Measurements from ENCODE around the gene KCNMB2.

The KCNMB2 gene

GRCh38 chr3:178787960-178788359 lies 251.7 kb downstream of the KCNMB2 start:
- H3K27me3 ChIP-seq = no peaks in the 10 kb centered on the region
- no peaks in the 10 kb centered on the region for H3K4me1 ChIP-seq

GRCh38 chr3:178794711-178795110 lies 258.5 kb downstream of the KCNMB2 start:
- Histone ChIP-seq H3K36me3 (no peaks in the 10 kb centered on the region), H3K9ac (no peak overlapping the region), H3K4me3 (no peak overlapping the region), H4K20me1 (no peaks in the 10 kb centered on the region), H3K4me1 (no peaks in the 10 kb centered on the region), H3K9me3 (peaks cover 3% of the 10 kb centered on the region; the same call in 1 of the 2 replicates), H3K4me2 (no peak overlapping the region), H3K27ac (no peak overlapping the region), H3K27me3 (no peaks in the 10 kb centered on the region)
- no peak for TF ChIP-seq Cebpa-rat (IDR thresholded peaks at IDR 0.05)

More at GRCh38 chr3:178787960-178788359, 251.7 kb downstream of the KCNMB2 start:
- no peak overlapping the region for H3K9ac ChIP-seq
- H3K9me3 ChIP-seq = peaks cover 3% of the 10 kb centered on the region; the same call in 1 of the 2 replicates
- H3K27ac ChIP-seq = no peak overlapping the region
- no peak for TF ChIP-seq Cebpa-rat (IDR thresholded peaks at IDR 0.05)
- H3K36me3 ChIP-seq = no peaks in the 10 kb centered on the region
- no peak overlapping the region for H3K4me2 ChIP-seq
- H3K4me3 ChIP-seq = no peak overlapping the region
- no peaks in the 10 kb centered on the region for H4K20me1 ChIP-seq

GRCh38 chr3:178795349-178795748 lies 259.1 kb downstream of the KCNMB2 start:
- no peak overlapping the region for H3K27ac ChIP-seq
- H3K27me3 ChIP-seq = no peaks in the 10 kb centered on the region
- no peak for TF ChIP-seq Cebpa-rat (IDR thresholded peaks at IDR 0.05)
- no peak overlapping the region for H3K9ac ChIP-seq
- peaks cover 3% of the 10 kb centered on the region; the same call in 1 of the 2 replicates for H3K9me3 ChIP-seq
- no peaks in the 10 kb centered on the region for H4K20me1 ChIP-seq
- no peaks in the 10 kb centered on the region for H3K36me3 ChIP-seq
- H3K4me2 ChIP-seq = no peak overlapping the region
- H3K4me1 ChIP-seq = no peaks in the 10 kb centered on the region
- H3K4me3 ChIP-seq = no peak overlapping the region

GRCh38 chr3:178802259-178802658 lies 266.0 kb downstream of the KCNMB2 start:
- no peak for TF ChIP-seq Cebpa-rat (IDR thresholded peaks at IDR 0.05)
- Histone ChIP-seq H3K4me1 (no peaks in the 10 kb centered on the region), H3K4me2 (no peak overlapping the region), H3K4me3 (no peak overlapping the region), H3K27me3 (no peaks in the 10 kb centered on the region), H3K27ac (no peak overlapping the region), H4K20me1 (no peaks in the 10 kb centered on the region), H3K9me3 (no peaks in the 10 kb centered on the region), H3K9ac (no peak overlapping the region), H3K36me3 (no peaks in the 10 kb centered on the region)

GRCh38 chr3:178802993-178803693 lies 266.9 kb downstream of the KCNMB2 start:
- Histone ChIP-seq H3K9ac (no peak overlapping the region), H3K4me2 (no peak overlapping the region), H3K4me1 (no peaks in the 10 kb centered on the region), H3K27ac (no peak overlapping the region), H4K20me1 (no peaks in the 10 kb centered on the region), H3K9me3 (no peaks in the 10 kb centered on the region), H3K27me3 (no peaks in the 10 kb centered on the region), H3K4me3 (no peak overlapping the region), H3K36me3 (no peaks in the 10 kb centered on the region)
- no peak for TF ChIP-seq Cebpa-rat (IDR thresholded peaks at IDR 0.05)

- Histone ChIP-seq H3K4me3 (no peak overlapping the region), H3K9ac (no peak overlapping the region), H3K27ac (no peak overlapping the region), H3K4me1 (no peaks in the 10 kb centered on the region), H3K9me3 (no peaks in the 10 kb centered on the region), H4K20me1 (no peaks in the 10 kb centered on the region), H3K4me2 (no peak overlapping the region), H3K36me3 (no peaks in the 10 kb centered on the region), H3K27me3 (no peaks in the 10 kb centered on the region)
- TF ChIP-seq Cebpa-rat (IDR thresholded peaks at IDR 0.05) = no peak
These were observed 268.4 kb downstream of the KCNMB2 start for GRCh38 chr3:178804606-178805005.

GRCh38 chr3:178805741-178806140 lies 269.5 kb downstream of the KCNMB2 start:
- Histone ChIP-seq H3K9ac (no peak overlapping the region), H3K4me1 (no peaks in the 10 kb centered on the region), H3K4me2 (no peak overlapping the region), H3K36me3 (no peaks in the 10 kb centered on the region), H4K20me1 (no peaks in the 10 kb centered on the region), H3K9me3 (no peaks in the 10 kb centered on the region), H3K4me3 (no peak overlapping the region), H3K27me3 (no peaks in the 10 kb centered on the region), H3K27ac (no peak overlapping the region)
- TF ChIP-seq Cebpa-rat (IDR thresholded peaks at IDR 0.05) = no peak

GRCh38 chr3:178806651-178807050 lies 270.4 kb downstream of the KCNMB2 start:
- Histone ChIP-seq H3K9ac (no peak overlapping the region), H3K27me3 (no peaks in the 10 kb centered on the region), H4K20me1 (no peaks in the 10 kb centered on the region), H3K4me1 (no peaks in the 10 kb centered on the region), H3K9me3 (no peaks in the 10 kb centered on the region), H3K4me3 (no peak overlapping the region), H3K27ac (no peak overlapping the region), H3K36me3 (no peaks in the 10 kb centered on the region), H3K4me2 (no peak overlapping the region)
- no peak for TF ChIP-seq Cebpa-rat (IDR thresholded peaks at IDR 0.05)

GRCh38 chr3:178807694-178808093 lies 271.5 kb downstream of the KCNMB2 start:
- Histone ChIP-seq H3K4me2 (no peak overlapping the region), H3K9me3 (no peaks in the 10 kb centered on the region), H3K9ac (no peak overlapping the region), H3K27ac (no peak overlapping the region), H3K4me1 (no peaks in the 10 kb centered on the region), H3K4me3 (no peak overlapping the region), H4K20me1 (no peaks in the 10 kb centered on the region), H3K27me3 (no peaks in the 10 kb centered on the region), H3K36me3 (no peaks in the 10 kb centered on the region)
- TF ChIP-seq Cebpa-rat (IDR thresholded peaks at IDR 0.05) = no peak

GRCh38 chr3:178808748-178809147 lies 272.5 kb downstream of the KCNMB2 start:
- H3K4me1 ChIP-seq = no peaks in the 10 kb centered on the region
- H3K9me3 ChIP-seq = no peaks in the 10 kb centered on the region
- H4K20me1 ChIP-seq = no peaks in the 10 kb centered on the region
- H3K27ac ChIP-seq = no peak overlapping the region
- no peak overlapping the region for H3K4me3 ChIP-seq
- H3K9ac ChIP-seq = no peak overlapping the region
- no peaks in the 10 kb centered on the region for H3K36me3 ChIP-seq
- H3K4me2 ChIP-seq = no peak overlapping the region
- TF ChIP-seq Cebpa-rat (IDR thresholded peaks at IDR 0.05) = no peak
- no peaks in the 10 kb centered on the region for H3K27me3 ChIP-seq

GRCh38 chr3:178810181-178810580 lies 273.9 kb downstream of the KCNMB2 start:
- no peak overlapping the region for H3K4me2 ChIP-seq
- H3K4me1 ChIP-seq = no peaks in the 10 kb centered on the region
- H3K9ac ChIP-seq = no peak overlapping the region
- H4K20me1 ChIP-seq = no peaks in the 10 kb centered on the region
- H3K4me3 ChIP-seq = no peak overlapping the region
- no peaks in the 10 kb centered on the region for H3K27me3 ChIP-seq
- no peak for TF ChIP-seq Cebpa-rat (IDR thresholded peaks at IDR 0.05)
- H3K36me3 ChIP-seq = no peaks in the 10 kb centered on the region
- H3K27ac ChIP-seq = no peak overlapping the region
- no peaks in the 10 kb centered on the region for H3K9me3 ChIP-seq

Data from BLaER1 (cell line).